Gastrocnemius medialis (tissue), 4 donors: ENCODE results near the gene ZNF860. TPM values are rescaled to one million over a fixed set of nuclear protein-coding genes. Genes with fewer than 3 reads are reported as not detected.

Source experiments
- ATAC-seq, 2 donors: fragments of 150-250 bp; one replicate each; pipeline ENCODE4 v1.9.1; 2016
- DNase-seq, 2 donors: peaks; one replicate each; pipeline ENCODE4 v3.0.0-alpha.2; 2019
- H3K27ac ChIP-seq, 4 donors: fragments of 200-600 bp; sonication (generic); 1 replicate in 1 of 4; 2 replicates in 3 of 4; pipeline ENCODE4 v1.5.1; 2016 to 2018; ENCODE audit warnings: mild to moderate bottlenecking in 2 of 4, moderate library complexity in 1 of 4
- H3K27me3 ChIP-seq, 3 donors: fragments of 200-600 bp; sonication (generic) in 2 of 3; 1 replicate in 1 of 3; 2 replicates in 2 of 3; pipeline versions ENCODE4 v1.5.1 to v1.6.0; 2016 to 2019; ENCODE audit warnings: mild to moderate bottlenecking in 1 of 3, moderate library complexity in 1 of 3
- H3K36me3 ChIP-seq, 2 donors: fragments of 200-600 bp; sonication (generic) in 1 of 2; one replicate each; pipeline ENCODE4 v1.5.1; 2017 to 2018
- H3K4me1 ChIP-seq, 2 donors: fragments of 200-600 bp; sonication (generic) in 1 of 2; one replicate each; pipeline ENCODE4 v1.5.1; 2016 to 2017; ENCODE audit warnings: mild to moderate bottlenecking in 2 of 2
- H3K4me3 ChIP-seq, 4 donors: fragments of 200-600 bp; sonication (generic) in 3 of 4; 1 replicate in 1 of 4; 2 replicates in 3 of 4; pipeline ENCODE4 v1.5.1; 2016 to 2019; ENCODE audit warnings: mild to moderate bottlenecking in 2 of 4
- H3K9me3 ChIP-seq, 3 donors: fragments of 200-600 bp; sonication (generic) in 2 of 3; 1 replicate in 1 of 3; 2 replicates in 2 of 3; pipeline ENCODE4 v1.5.1; 2016 to 2019
- CTCF ChIP-seq, 5 experiments: fragments of 450-650 bp in 3 of 5; fragments of 200-600 bp in 2 of 5; sonication (generic) in 2 of 5; IDR thresholded peaks in 4 of 5; conservative IDR thresholded peaks in 1 of 5; 1 replicate in 4 of 5; 2 replicates in 1 of 5; pipeline ENCODE4 v1.5.1; 2016 to 2019; ENCODE audit warnings: antibody characterized with exemption in 5 of 5, mild to moderate bottlenecking in 3 of 5, moderate library complexity in 3 of 5
- POLR2A ChIP-seq, 2 donors: fragments of 450-650 bp; IDR thresholded peaks; one replicate each; pipeline ENCODE4 v1.6.1; 2017; ENCODE audit warnings: antibody characterized with exemption in 2 of 2, mild to moderate bottlenecking in 2 of 2, moderate library complexity in 2 of 2
- in situ Hi-C, 4 donors: fragments of 200-750 bp; cut with MboI; loops; one replicate each; pipeline versions ENCODE4 v1.15.0 to v1.8.0; 2017; ENCODE audit warnings: low sequenced_read_pairs in 4 of 4
- intact Hi-C: fragments of 100-400 bp; cut with DNase I; formaldehyde crosslinking; loops from one replicate; pipeline ENCODE4 v1.15.1; 2023; ENCODE audit warnings: low total_unique reads
- total RNA-seq, 4 donors: library from RNA; depleted of rRNA; stranded (reverse); fragments of >200 nt; gene quantifications; one replicate each; pipeline versions ENCODE4 v1.1.0 to v1.2.3, GENCODE V29; 2016

The ZNF860 gene
- total RNA-seq, 4 donors from 2014 or later: 0.07 TPM; not detected in 3

- in situ Hi-C loops: no loop called here
- no peak for DNase-seq
- Histone ChIP-seq H3K36me3 (no peaks in the 10 kb centered on the region), H3K27me3 (no peaks in the 10 kb centered on the region), H3K4me3 (peak overlapping the region in 1 of 4 donors; percentile 0), H3K4me1 (peaks cover 2 to 5% of the 10 kb centered on the region in 2 donors), H3K27ac (peak overlapping the region; percentile 46 to 67 (median 62)), H3K9me3 (no peaks in the 10 kb centered on the region)
- peak; percentile 69 to 82 for ATAC-seq
- TF ChIP-seq CTCF (IDR thresholded peaks at IDR 0.05 in 4 of 5, conservative IDR thresholded peaks at IDR 0.05 in 1 of 5) (no peak), POLR2A (IDR thresholded peaks at IDR 0.05) (no peak)
- intact Hi-C loops: no loop called here
Measured at GRCh38 chr3:31945738-31946052, 35.9 kb upstream of the ZNF860 start.

- in situ Hi-C loops: no loop called here
- TF ChIP-seq POLR2A (IDR thresholded peaks at IDR 0.05): no peak
- no peak for TF ChIP-seq CTCF (IDR thresholded peaks at IDR 0.05 in 4 of 5, conservative IDR thresholded peaks at IDR 0.05 in 1 of 5)
- ATAC-seq (peak in 1 of 2 donors; percentile 60), DNase-seq (peak in 1 of 2 donors; percentile 25)
- Histone ChIP-seq H3K4me1 (peaks cover 2 to 5% of the 10 kb centered on the region in 2 donors), H3K27ac (peak overlapping the region; percentile 37 to 67 (median 49)), H3K27me3 (no peaks in the 10 kb centered on the region), H3K9me3 (no peaks in the 10 kb centered on the region), H3K36me3 (no peaks in the 10 kb centered on the region), H3K4me3 (no peak overlapping the region)
- intact Hi-C loops: no loop called here
Measured at GRCh38 chr3:31946484-31947081, 35.0 kb upstream of the ZNF860 start.

GRCh38 chr3:31947162-31947561, 34.4 kb upstream of the ZNF860 start:
- ATAC-seq: no peak

GRCh38 chr3:31947671-31948091, 33.9 kb upstream of the ZNF860 start:
- Histone ChIP-seq H3K4me3 (no peak overlapping the region), H3K9me3 (no peaks in the 10 kb centered on the region), H3K4me1 (peaks cover 2 to 5% of the 10 kb centered on the region in 2 donors), H3K27ac (peak overlapping the region in 1 of 4 donors; percentile 67), H3K27me3 (no peaks in the 10 kb centered on the region), H3K36me3 (no peaks in the 10 kb centered on the region)
- TF ChIP-seq POLR2A (IDR thresholded peaks at IDR 0.05) (no peak), CTCF (IDR thresholded peaks at IDR 0.05 in 4 of 5, conservative IDR thresholded peaks at IDR 0.05 in 1 of 5) (no peak)
- ATAC-seq (no peak), DNase-seq (no peak)
- in situ Hi-C loops: no loop called here
- intact Hi-C loops: no loop called here

More at GRCh38 chr3:31947162-31947561, 34.4 kb upstream of the ZNF860 start:
- Histone ChIP-seq H3K4me1 (peaks cover 2 to 5% of the 10 kb centered on the region in 2 donors), H3K27ac (peak overlapping the region in 3 of 4 donors; percentile 37 to 67 (median 52)), H3K27me3 (no peaks in the 10 kb centered on the region), H3K9me3 (no peaks in the 10 kb centered on the region), H3K36me3 (no peaks in the 10 kb centered on the region), H3K4me3 (no peak overlapping the region)
- TF ChIP-seq POLR2A (IDR thresholded peaks at IDR 0.05): no peak
- TF ChIP-seq CTCF (IDR thresholded peaks at IDR 0.05 in 4 of 5, conservative IDR thresholded peaks at IDR 0.05 in 1 of 5): no peak
- in situ Hi-C loops (no loop called here), intact Hi-C loops (no loop called here)
- no peak for DNase-seq

- Histone ChIP-seq H3K9me3 (no peaks in the 10 kb centered on the region), H3K4me1 (peaks cover 2 to 5% of the 10 kb centered on the region in 2 donors), H3K4me3 (no peak overlapping the region), H3K36me3 (no peaks in the 10 kb centered on the region), H3K27ac (no peak overlapping the region), H3K27me3 (no peaks in the 10 kb centered on the region)
- DNase-seq (no peak), ATAC-seq (no peak)
- TF ChIP-seq CTCF (IDR thresholded peaks at IDR 0.05 in 4 of 5, conservative IDR thresholded peaks at IDR 0.05 in 1 of 5) (no peak), POLR2A (IDR thresholded peaks at IDR 0.05) (no peak)
- intact Hi-C loops (no loop called here), in situ Hi-C loops (no loop called here)
Measured at GRCh38 chr3:31948280-31948679, 33.3 kb upstream of the ZNF860 start.
